HepG2 (cell line): Measurements from ENCODE around the gene MEIS1. TPM values are rescaled to one million over a fixed set of nuclear protein-coding genes. Genes with fewer than 3 reads are reported as not detected.

Experiments used
- ARID4A ChIP-seq: sonication (generic); formaldehyde crosslinking; IDR thresholded peaks from 2 replicates; pipeline ENCODE4 v1.5.0; 2020; ENCODE audit warnings: mild to moderate bottlenecking, missing genetic modification reagents, borderline replicate concordance
- FOXO1 ChIP-seq: sonication (generic); formaldehyde crosslinking; IDR thresholded peaks from 2 replicates; pipeline ENCODE4 v1.4.0; 2020; ENCODE audit warnings: missing genetic modification reagents
- HNRNPK ChIP-seq: fragments of 200-400 bp; formaldehyde crosslinking; IDR thresholded peaks from 2 replicates; pipeline ENCODE4 v1.6.1; 2018; ENCODE audit warnings: low read length, low read depth, moderate library complexity, mild to moderate bottlenecking; ENCODE audit not compliant: poor library complexity, severe bottlenecking
- KDM1A ChIP-seq: IDR thresholded peaks from 2 replicates; pipeline ENCODE4 v1.6.1; 2016; ENCODE audit warnings: missing compliant biosample characterization
- KDM5B ChIP-seq: sonication (generic); formaldehyde crosslinking; IDR thresholded peaks from 2 replicates; pipeline ENCODE4 v1.4.0; 2020; ENCODE audit warnings: missing genetic modification reagents, mild to moderate bottlenecking, borderline replicate concordance
- KLF13 ChIP-seq: sonication (generic); formaldehyde crosslinking; IDR thresholded peaks from 2 replicates; pipeline ENCODE4 v1.4.0; 2020; ENCODE audit warnings: mild to moderate bottlenecking, missing genetic modification reagents
- KMT2A ChIP-seq: sonication (generic); formaldehyde crosslinking; IDR thresholded peaks from 2 replicates; pipeline ENCODE4 v1.4.0; 2020; ENCODE audit warnings: missing genetic modification reagents
- MAX ChIP-seq: IDR thresholded peaks from 2 replicates; pipeline ENCODE4 v1.6.1; 2012; ENCODE audit warnings: inconsistent platforms
- NCOR1 ChIP-seq: fragments of 200-600 bp; sonication (generic); IDR thresholded peaks from 2 replicates; pipeline ENCODE4 v1.7.0; 2017; ENCODE audit warnings: antibody characterized with exemption, low read length, borderline replicate concordance
- NRL ChIP-seq: sonication (generic); formaldehyde crosslinking; IDR thresholded peaks from 2 replicates; pipeline ENCODE4 v1.5.0; 2020; ENCODE audit warnings: missing genetic modification reagents, mild to moderate bottlenecking, moderate library complexity, borderline replicate concordance
- PATZ1 ChIP-seq: sonication (generic); formaldehyde crosslinking; IDR thresholded peaks from 2 replicates; pipeline ENCODE4 v1.4.0; 2020; ENCODE audit warnings: missing genetic modification reagents
- RAD21 ChIP-seq: fragments of 450-650 bp; formaldehyde crosslinking; IDR thresholded peaks from 2 replicates; pipeline ENCODE4 v1.5.0; 2020; ENCODE audit warnings: mild to moderate bottlenecking
- RBAK ChIP-seq: sonication (generic); formaldehyde crosslinking; IDR thresholded peaks from 2 replicates; pipeline ENCODE4 v1.5.1; 2020; ENCODE audit warnings: mild to moderate bottlenecking, missing genetic modification reagents
- RBFOX2 ChIP-seq: fragments of 200-400 bp; formaldehyde crosslinking; IDR thresholded peaks from 2 replicates; pipeline ENCODE4 v1.6.1; 2017; ENCODE audit warnings: low read depth, mild to moderate bottlenecking, low read length
- SOX13 ChIP-seq, 3 experiments: fragments of 450-650 bp in 1 of 3; sonication (generic) in 1 of 3; formaldehyde crosslinking in 1 of 3; IDR thresholded peaks in 2 of 3; conservative IDR thresholded peaks in 1 of 3; 2 replicates each; pipeline versions ENCODE4 v1.5.0 to v1.6.1; 2016 to 2020; ENCODE audit warnings: antibody characterized with exemption in 1 of 3, mild to moderate bottlenecking in 1 of 3, missing compliant biosample characterization in 1 of 3, missing genetic modification reagents in 1 of 3, moderate library complexity in 1 of 3
- YY1 ChIP-seq: IDR thresholded peaks from 2 replicates; pipeline ENCODE4 v1.6.1; 2011; ENCODE audit warnings: low read length, low read depth, moderate library complexity, mild to moderate bottlenecking; ENCODE audit not compliant: insufficient read depth, insufficient replicate concordance
- ZNF224 ChIP-seq: sonication (generic); formaldehyde crosslinking; IDR thresholded peaks from 2 replicates; pipeline ENCODE4 v1.5.0; 2020; ENCODE audit warnings: mild to moderate bottlenecking, missing genetic modification reagents
- ZNF235 ChIP-seq: sonication (generic); formaldehyde crosslinking; IDR thresholded peaks from 2 replicates; pipeline ENCODE4 v1.8.1; 2023; ENCODE audit warnings: mild to moderate bottlenecking, missing genetic modification reagents, borderline replicate concordance
- ZNF263 ChIP-seq: sonication (generic); formaldehyde crosslinking; IDR thresholded peaks from 2 replicates; pipeline ENCODE4 v1.4.0; 2020; ENCODE audit warnings: missing genetic modification reagents
- ZNF432 ChIP-seq: sonication (generic); formaldehyde crosslinking; IDR thresholded peaks from 2 replicates; pipeline ENCODE4 v1.5.0; 2020; ENCODE audit warnings: missing genetic modification reagents, mild to moderate bottlenecking, borderline replicate concordance
- ZNF850 ChIP-seq: sonication (generic); formaldehyde crosslinking; conservative IDR thresholded peaks from 2 replicates; pipeline ENCODE4 v1.9.0; 2021; ENCODE audit warnings: mild to moderate bottlenecking, missing genetic modification reagents
- polyA plus RNA-seq, 8 experiments: library from polyadenylated mRNA; depleted of rRNA in 3 of 8; stranded (reverse) in 7 of 8; unstranded in 1 of 8; fragments of >200 nt; fragmentation: Illumina TruSeq in 4 of 8; extraction: Trizol in 4 of 8; gene quantifications; 2 replicates each; pipeline versions ENCODE4 v1.2.1 to v1.2.3, GENCODE V29; 2011 to 2016; ENCODE audit warnings: low read depth in 4 of 8, missing spikeins in 1 of 8, mixed read lengths in 1 of 8; ENCODE audit not compliant: insufficient read depth in 1 of 8
- total RNA-seq, 5 experiments: library from RNA; depleted of rRNA; stranded (reverse); fragments of >200 nt; fragmentation: Illumina TruSeq; extraction: Trizol; gene quantifications; 2 replicates each; pipeline ENCODE4 v1.2.3, GENCODE V29; 2016; ENCODE audit warnings: low read depth in 1 of 5

MEIS1 gene
- total and polyA plus RNA-seq, 2 of the 13 experiments (the other 11 are each of a cell fraction or from before 2014, with no cell fraction given), result 3.8 to 6.0 TPM

GRCh38 chr2:66433945-66434678 is 813 bp upstream of the MEIS1 start (continued):
- TF ChIP-seq RBFOX2 (peak; percentile 67), RBAK (CRISPR knock-in tag) (no peak), YY1 (peak; percentile 10), NCOR1 (no peak), NRL (no peak), ZNF235 (CRISPR knock-in tag) (0 out of 2 replicates have a peak, but pooled peaks have one; percentile 24), ZNF224 (0 out of 2 replicates have a peak, but pooled peaks have one; percentile 57), ZNF850 (CRISPR knock-in tag) (peak; percentile 44; the same call in 1 of the 2 replicates), PATZ1 (CRISPR knock-in tag) (peak; percentile 40), KMT2A (CRISPR knock-in tag) (0 out of 2 replicates have a peak, but pooled peaks have one; percentile 8), FOXO1 (CRISPR knock-in tag) (peak; percentile 8; the same call in 1 of the 2 replicates), ZNF263 (CRISPR knock-in tag) (0 out of 2 replicates have a peak, but pooled peaks have one; percentile 12), KDM5B (CRISPR knock-in tag) (0 out of 2 replicates have a peak, but pooled peaks have one; percentile 11), RAD21 (CRISPR knock-in tag) (peak; percentile 10; the same call in 1 of the 2 replicates), ARID4A (CRISPR knock-in tag) (0 out of 2 replicates have a peak, but pooled peaks have one; percentile 1), KLF13 (CRISPR knock-in tag) (no peak), HNRNPK (peak; percentile 47), SOX13 (IDR thresholded peaks at IDR 0.05) (no peak), SOX13 (CRISPR knock-in tag; conservative IDR thresholded peaks at IDR 0.05 in 1 of 2, IDR thresholded peaks at IDR 0.05 in 1 of 2) (0 out of 4 replicates have a peak, but pooled peaks of 1 of the 2 experiments have one; percentile 18), ZNF432 (no peak), KDM1A (CRISPR knock-in tag) (no peak), MAX (peak; percentile 47; the same call in 1 of the 2 replicates)
- TF ChIP-seq, all 625 proteins: peak for 33
